HepG2 (cell line): ENCODE data around the gene FBLIM1. TPM values are rescaled to one million over a fixed set of nuclear protein-coding genes. Genes with fewer than 3 reads are reported as not detected.
A peak's percentile ranks its signal among the peaks of the same experiment; 100 is the strongest.

Experiments
- BRCA1 ChIP-seq: sonication (generic); formaldehyde crosslinking; IDR thresholded peaks from 2 replicates; pipeline ENCODE4 v1.4.0; 2020; ENCODE audit warnings: missing genetic modification reagents
- CBX2 ChIP-seq, 2 experiments: fragments of 200-600 bp in 1 of 2; sonication (generic); formaldehyde crosslinking in 1 of 2; IDR thresholded peaks; 2 replicates each; pipeline versions ENCODE4 v1.7.0 to v1.8.1; 2018 to 2022; ENCODE audit warnings: low read depth in 2 of 2, low read length in 1 of 2, mild to moderate bottlenecking in 1 of 2, missing genetic modification reagents in 1 of 2
- DMAP1 ChIP-seq: IDR thresholded peaks from 2 replicates; pipeline ENCODE4 v1.6.1; 2016
- FLYWCH1 ChIP-seq: sonication (generic); formaldehyde crosslinking; IDR thresholded peaks from 2 replicates; pipeline ENCODE4 v1.8.1; 2023; ENCODE audit warnings: mild to moderate bottlenecking, missing genetic modification reagents
- GATAD1 ChIP-seq: IDR thresholded peaks from 2 replicates; pipeline ENCODE4 v1.6.1; 2016; ENCODE audit warnings: missing genetic modification reagents, missing compliant biosample characterization
- HOXA7 ChIP-seq: sonication (generic); formaldehyde crosslinking; IDR thresholded peaks from 2 replicates; pipeline ENCODE4 v1.8.1; 2022; ENCODE audit warnings: mild to moderate bottlenecking, missing genetic modification reagents, moderate library complexity
- IKZF4 ChIP-seq: sonication (generic); formaldehyde crosslinking; IDR thresholded peaks from 2 replicates; pipeline ENCODE4 v1.5.1; 2020; ENCODE audit warnings: borderline replicate concordance, mild to moderate bottlenecking, low read depth, missing genetic modification reagents; ENCODE audit errors: not compliant biosample characterization
- MTF2 ChIP-seq: sonication (generic); formaldehyde crosslinking; IDR thresholded peaks from 2 replicates; pipeline ENCODE4 v1.5.0; 2020; ENCODE audit warnings: missing genetic modification reagents, borderline replicate concordance
- MYNN ChIP-seq: sonication (generic); formaldehyde crosslinking; IDR thresholded peaks from 2 replicates; pipeline ENCODE4 v1.4.0; 2020; ENCODE audit warnings: mild to moderate bottlenecking, low read depth, missing genetic modification reagents
- SMAD1 ChIP-seq: sonication (generic); formaldehyde crosslinking; IDR thresholded peaks from 2 replicates; pipeline ENCODE4 v1.4.0; 2020; ENCODE audit warnings: missing genetic modification reagents, low read depth, mild to moderate bottlenecking, borderline replicate concordance
- TBX2 ChIP-seq: sonication (generic); formaldehyde crosslinking; IDR thresholded peaks from 2 replicates; pipeline ENCODE4 v1.5.0; 2020; ENCODE audit warnings: missing genetic modification reagents, mild to moderate bottlenecking, borderline replicate concordance
- TOPORS ChIP-seq: sonication (generic); formaldehyde crosslinking; IDR thresholded peaks from 2 replicates; pipeline ENCODE4 v1.8.0; 2023; ENCODE audit warnings: mild to moderate bottlenecking, missing genetic modification reagents
- ZBTB34 ChIP-seq: sonication (generic); formaldehyde crosslinking; IDR thresholded peaks from 2 replicates; pipeline ENCODE4 v1.8.0; 2022; ENCODE audit warnings: mild to moderate bottlenecking, missing genetic modification reagents
- ZBTB38 ChIP-seq: sonication (generic); formaldehyde crosslinking; IDR thresholded peaks from 2 replicates; pipeline ENCODE4 v1.5.1; 2020; ENCODE audit warnings: mild to moderate bottlenecking, missing genetic modification reagents
- ZMAT5 ChIP-seq: sonication (generic); formaldehyde crosslinking; IDR thresholded peaks from 2 replicates; pipeline ENCODE4 v1.5.0; 2020; ENCODE audit warnings: mild to moderate bottlenecking, low read depth, missing genetic modification reagents, borderline replicate concordance
- ZNF124 ChIP-seq: sonication (generic); formaldehyde crosslinking; IDR thresholded peaks from 2 replicates; pipeline ENCODE4 v1.4.0; 2020; ENCODE audit warnings: missing genetic modification reagents
- ZNF281 ChIP-seq: sonication (generic); formaldehyde crosslinking; IDR thresholded peaks from 2 replicates; pipeline ENCODE4 v1.4.0; 2020; ENCODE audit warnings: missing genetic modification reagents, borderline replicate concordance
- ZNF329 ChIP-seq: sonication (generic); formaldehyde crosslinking; IDR thresholded peaks from 2 replicates; pipeline ENCODE4 v1.9.0; 2021; ENCODE audit warnings: low read depth, mild to moderate bottlenecking, missing genetic modification reagents
- ZNF33B ChIP-seq: sonication (generic); formaldehyde crosslinking; IDR thresholded peaks from 2 replicates; pipeline ENCODE4 v1.5.1; 2020; ENCODE audit warnings: mild to moderate bottlenecking, missing genetic modification reagents
- ZNF512 ChIP-seq: sonication (generic); formaldehyde crosslinking; IDR thresholded peaks from 2 replicates; pipeline ENCODE4 v1.4.0; 2020; ENCODE audit warnings: mild to moderate bottlenecking, missing genetic modification reagents
- ZNF580 ChIP-seq: IDR thresholded peaks from 2 replicates; pipeline ENCODE4 v1.6.1; 2016; ENCODE audit warnings: low read depth, borderline replicate concordance
- ZNF605 ChIP-seq: sonication (generic); formaldehyde crosslinking; IDR thresholded peaks from 2 replicates; pipeline ENCODE4 v1.8.0; 2022; ENCODE audit warnings: mild to moderate bottlenecking, missing genetic modification reagents
- ZNF781 ChIP-seq: sonication (generic); formaldehyde crosslinking; IDR thresholded peaks from 2 replicates; pipeline ENCODE4 v1.5.1; 2020; ENCODE audit warnings: borderline replicate concordance, mild to moderate bottlenecking, missing genetic modification reagents; ENCODE audit errors: not compliant biosample characterization
- polyA plus RNA-seq, 8 experiments: library from polyadenylated mRNA; depleted of rRNA in 3 of 8; stranded (reverse) in 7 of 8; unstranded in 1 of 8; fragments of >200 nt; fragmentation: Illumina TruSeq in 4 of 8; extraction: Trizol in 4 of 8; gene quantifications; 2 replicates each; pipeline versions ENCODE4 v1.2.1 to v1.2.3, GENCODE V29; 2011 to 2016; ENCODE audit warnings: low read depth in 4 of 8, missing spikeins in 1 of 8, mixed read lengths in 1 of 8; ENCODE audit not compliant: insufficient read depth in 1 of 8
- total RNA-seq, 5 experiments: library from RNA; depleted of rRNA; stranded (reverse); fragments of >200 nt; fragmentation: Illumina TruSeq; extraction: Trizol; gene quantifications; 2 replicates each; pipeline ENCODE4 v1.2.3, GENCODE V29; 2016; ENCODE audit warnings: low read depth in 1 of 5

Gene FBLIM1
- total and polyA plus RNA-seq, 2 of the 13 experiments (the other 11 are each of a cell fraction or from before 2014, with no cell fraction given) = 10.6 to 23.0 TPM

- no peak for TF ChIP-seq CBX2 (IDR thresholded peaks at IDR 0.05; ENCODE audit: low read depth, low read length)
- TF ChIP-seq CBX2 (CRISPR knock-in tag; IDR thresholded peaks at IDR 0.05; ENCODE audit: low read depth) = no peak
- TF ChIP-seq ZBTB38 (CRISPR knock-in tag) = peak; percentile 80; the same call in 1 of the 2 replicates
- TF ChIP-seq ZNF281 (CRISPR knock-in tag) = peak; percentile 41; the same call in 1 of the 2 replicates
- peak; percentile 53; the same call in 1 of the 2 replicates for TF ChIP-seq ZBTB34
- TF ChIP-seq ZNF329 (CRISPR knock-in tag) = peak; percentile 78
- TF ChIP-seq ZMAT5 = no peak
- peak; percentile 77; the same call in 1 of the 2 replicates for TF ChIP-seq BRCA1 (CRISPR knock-in tag)
- TF ChIP-seq SMAD1 (CRISPR knock-in tag) = no peak
- TF ChIP-seq MYNN (CRISPR knock-in tag) = no peak
- no peak for TF ChIP-seq ZNF512 (CRISPR knock-in tag)
- peak; percentile 68 for TF ChIP-seq IKZF4
- TF ChIP-seq HOXA7 (CRISPR knock-in tag) = no peak
- TF ChIP-seq MTF2 = no peak
- TF ChIP-seq TBX2 (CRISPR knock-in tag) = peak; percentile 74
- TF ChIP-seq ZNF580 (CRISPR knock-in tag) = peak; percentile 89
- peak; percentile 91 for TF ChIP-seq TOPORS (CRISPR knock-in tag)
- TF ChIP-seq ZNF605 (CRISPR knock-in tag) = no peak
- TF ChIP-seq ZNF33B (CRISPR knock-in tag) = no peak
- no peak; the same call in 1 of the 2 replicates for TF ChIP-seq FLYWCH1 (CRISPR knock-in tag)
- TF ChIP-seq ZNF781 (CRISPR knock-in tag) = peak; percentile 32
- TF ChIP-seq DMAP1 (CRISPR knock-in tag) = peak; percentile 82; the same call in 1 of the 2 replicates
- TF ChIP-seq ZNF124 = no peak
- TF ChIP-seq GATAD1 (CRISPR knock-in tag) = peak; percentile 36
Observed at GRCh38 chr1:15834406-15835204, 76.0 kb downstream of the FBLIM1 start (continued).
